ENCODE data around the gene SNX19. TPM values are rescaled to one million over a fixed set of nuclear protein-coding genes. Genes with fewer than 3 reads are reported as not detected.

The SNX19 gene
- total RNA-seq, 4 donors from 2014 or later = 119 to 164 (median 145) TPM

DNA sequence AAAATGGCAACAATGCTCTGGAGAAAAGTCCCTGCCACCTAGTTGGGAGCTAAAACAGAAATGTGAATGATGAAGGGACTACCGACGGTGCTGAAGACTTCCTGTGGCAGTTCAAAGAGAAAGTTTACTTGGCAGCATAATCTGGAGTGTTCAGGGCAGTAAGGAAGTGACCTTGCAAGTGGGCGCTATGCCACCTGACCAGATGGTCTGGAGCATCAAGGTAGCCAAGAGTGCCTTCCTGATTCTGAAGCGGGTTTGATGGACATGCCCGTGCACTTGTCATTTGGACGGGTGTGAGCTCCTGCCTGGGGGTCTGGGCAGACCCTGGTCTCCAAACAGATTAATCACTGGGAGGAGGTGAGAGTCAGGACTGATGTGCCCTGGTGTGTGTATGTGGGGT lies 1.8 kb upstream of the SNX19 start:
- Histone ChIP-seq H3K9me3 (no peaks in the 10 kb centered on the region), H3K27me3 (no peaks in the 10 kb centered on the region), H3K27ac (no peak overlapping the region), H3K4me3 (no peak overlapping the region), H3K4me1 (peaks cover 0 to 17% (median 0%) of the 10 kb centered on the region in 4 donors), H3K36me3 (no peaks in the 10 kb centered on the region)
- TF ChIP-seq POLR2A (IDR thresholded peaks at IDR 0.05) (no peak), CTCF (IDR thresholded peaks at IDR 0.05) (no peak)
- no peak for DNase-seq

GRCh38 chr11:130916910-130917309 lies 631 bp upstream of the SNX19 start:
- TF ChIP-seq CTCF (IDR thresholded peaks at IDR 0.05) (no peak), POLR2A (IDR thresholded peaks at IDR 0.05) (no peak)
- Histone ChIP-seq H3K27me3 (no peaks in the 10 kb centered on the region), H3K4me1 (peaks cover 0 to 25% (median 0%) of the 10 kb centered on the region in 4 donors), H3K4me3 (peak overlapping the region; percentile 76 to 100 (median 79)), H3K27ac (peak overlapping the region; percentile 83 to 89 (median 85)), H3K9me3 (no peaks in the 10 kb centered on the region), H3K36me3 (peaks cover 0 to 5% (median 0%) of the 10 kb centered on the region in 3 donors)
- no peak for DNase-seq

DNA sequence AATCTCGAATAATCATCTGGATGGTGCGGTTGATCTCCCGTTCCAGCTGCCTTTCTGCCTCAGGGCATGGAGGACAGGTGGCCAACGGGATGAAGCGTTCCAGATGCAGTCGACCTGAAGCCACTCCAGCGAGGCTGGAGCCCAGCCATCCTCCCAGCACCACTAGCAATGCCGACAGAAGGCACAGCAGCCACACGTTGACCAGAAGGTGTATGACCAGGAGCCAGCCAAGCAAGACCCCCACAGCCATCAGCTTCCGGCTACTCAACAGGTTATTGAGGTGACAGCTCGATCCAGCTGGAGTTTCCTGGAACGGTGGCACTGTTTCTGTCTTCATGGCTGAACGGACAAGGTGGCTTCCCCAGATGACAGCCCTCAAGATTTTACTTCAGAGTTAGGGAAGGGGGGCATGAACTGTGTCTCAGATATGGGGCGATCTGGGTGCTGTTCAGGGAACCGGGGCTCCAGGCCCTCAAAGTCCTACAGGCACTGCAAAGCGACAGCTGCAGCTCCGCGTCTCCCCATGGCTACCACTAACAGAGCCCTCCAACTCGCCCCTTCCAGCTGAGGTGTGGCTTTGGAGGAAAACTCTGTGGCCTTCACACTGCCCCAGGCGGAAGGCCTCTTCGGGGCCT lies 559 bp downstream of the SNX19 start:
- no peak for DNase-seq
- Histone ChIP-seq H3K9me3 (no peaks in the 10 kb centered on the region), H3K4me3 (peak overlapping the region; percentile 76 to 100 (median 79)), H3K4me1 (peaks cover 0 to 25% (median 0%) of the 10 kb centered on the region in 4 donors), H3K27ac (peak overlapping the region; percentile 83 to 89 (median 85)), H3K27me3 (no peaks in the 10 kb centered on the region), H3K36me3 (peaks cover 0 to 15% (median 0%) of the 10 kb centered on the region in 3 donors)
- TF ChIP-seq CTCF (IDR thresholded peaks at IDR 0.05) = no peak

DNA sequence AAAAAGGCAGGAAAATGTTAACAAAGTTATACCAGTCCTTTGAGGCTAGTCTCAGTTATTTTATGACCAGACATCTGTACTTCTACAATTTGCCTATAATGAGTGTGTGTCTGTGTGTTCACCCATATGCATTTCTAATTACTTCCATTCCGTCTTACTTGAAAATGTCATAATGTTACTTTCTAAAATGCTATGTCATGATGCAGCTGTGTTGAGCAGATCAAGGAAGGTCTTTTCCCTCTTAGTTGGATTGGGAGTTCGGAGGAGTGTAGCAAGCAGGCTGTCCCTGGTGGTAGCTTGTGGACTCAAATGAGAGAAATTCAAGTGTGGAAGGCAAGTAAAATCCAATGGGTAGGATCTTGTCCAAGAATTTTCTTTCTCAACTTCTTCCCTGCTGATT lies 3.0 kb downstream of the SNX19 start:
- H3K4me1 ChIP-seq = peaks cover 0 to 25% (median 0%) of the 10 kb centered on the region in 4 donors
- H3K9me3 ChIP-seq = no peaks in the 10 kb centered on the region
- no peak overlapping the region for H3K4me3 ChIP-seq
- no peak for DNase-seq
- TF ChIP-seq POLR2A (IDR thresholded peaks at IDR 0.05) = no peak
- no peak for TF ChIP-seq CTCF (IDR thresholded peaks at IDR 0.05)
- no peaks in the 10 kb centered on the region for H3K27me3 ChIP-seq
- H3K36me3 ChIP-seq = peaks cover 0 to 31% (median 0%) of the 10 kb centered on the region in 3 donors
- no peak overlapping the region for H3K27ac ChIP-seq

DNA sequence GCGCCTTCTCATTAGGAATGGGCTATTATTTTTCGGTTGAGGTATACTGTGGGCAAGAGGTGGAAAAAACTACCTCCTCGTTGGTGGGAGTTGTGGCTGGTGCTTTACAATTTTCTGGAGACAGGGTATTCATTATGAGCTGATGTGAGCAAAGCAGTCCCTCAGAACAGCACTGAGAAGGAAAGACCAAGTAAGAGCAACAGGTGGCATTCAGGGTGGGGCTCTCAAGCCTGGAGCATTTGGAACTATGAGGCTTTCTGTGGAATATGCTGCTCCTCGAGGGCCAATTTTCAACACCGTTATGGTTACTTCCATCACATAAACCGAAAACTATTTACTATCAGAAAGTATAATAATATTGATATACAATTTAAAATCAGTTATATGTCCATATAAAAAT lies 3.7 kb downstream of the SNX19 start:
- Histone ChIP-seq H3K9me3 (no peaks in the 10 kb centered on the region), H3K27ac (no peak overlapping the region), H3K4me3 (no peak overlapping the region), H3K36me3 (peaks cover 0 to 37% (median 0%) of the 10 kb centered on the region in 3 donors), H3K4me1 (peaks cover 0 to 25% (median 0%) of the 10 kb centered on the region in 4 donors), H3K27me3 (no peaks in the 10 kb centered on the region)
- TF ChIP-seq CTCF (IDR thresholded peaks at IDR 0.05) = no peak
- no peak for TF ChIP-seq POLR2A (IDR thresholded peaks at IDR 0.05)
- DNase-seq = no peak

Data from Peyer's patch (tissue), 4 donors.